WTC11 (cell line): ENCODE data around the gene ADRA1B. TPM values are rescaled to one million over a fixed set of nuclear protein-coding genes. Genes with fewer than 3 reads are reported as not detected.
A peak's percentile ranks its signal among the peaks of the same experiment; 100 is the strongest.

Experiments
- ATAC-seq: fragments of 200-7000 bp; cut with Tn5 transposase; 2 replicates; pipeline ENCODE4 v1.10.0; 2021; ENCODE audit warnings: mild to moderate bottlenecking, moderate library complexity
- CTCF ChIA-PET: fragments of 300-600 bp; sonication (Branson Sonifier 250); formaldehyde crosslinking; loops from one replicate; lab custom pipeline; 2021; ENCODE audit warnings: antibody characterized with exemption; lab: Charles Lee
- POLR2A ChIA-PET: fragments of 350-600 bp; sonication (Branson Sonifier 250); formaldehyde crosslinking; loops from one replicate; lab custom pipeline; 2021; ENCODE audit warnings: antibody characterized with exemption; lab: Charles Lee
- DNase-seq: peaks from one replicate; pipeline ENCODE4 v3.0.0; 2021; ENCODE audit warnings: low spot score
- H3K27ac Mint-ChIP-seq: 2 replicates; pipeline ENCODE4 v1.8.0; 2021; ENCODE audit warnings: mixed read lengths
- H3K27me3 Mint-ChIP-seq: 2 replicates; pipeline ENCODE4 v1.8.0; 2021; ENCODE audit warnings: low read depth, mild to moderate bottlenecking, moderate library complexity, mixed read lengths
- H3K36me3 Mint-ChIP-seq: 2 replicates; pipeline ENCODE4 v1.8.0; 2021; ENCODE audit warnings: mixed read lengths
- H3K4me1 Mint-ChIP-seq: 2 replicates; pipeline ENCODE4 v1.8.0; 2022; ENCODE audit warnings: mixed read lengths
- H3K4me3 Mint-ChIP-seq: 2 replicates; pipeline ENCODE4 v1.8.0; 2021; ENCODE audit warnings: mild to moderate bottlenecking, moderate library complexity, mixed read lengths
- H3K9me3 Mint-ChIP-seq: 2 replicates; pipeline ENCODE4 v1.8.0; 2021; ENCODE audit warnings: mixed read lengths
- ELF4 ChIP-seq: sonication (generic); formaldehyde crosslinking; IDR thresholded peaks from 2 replicates; pipeline ENCODE4 v1.8.1; 2022; ENCODE audit warnings: low read depth, mild to moderate bottlenecking, moderate library complexity, missing genetic modification reagents
- FOXK1 ChIP-seq: sonication (generic); formaldehyde crosslinking; IDR thresholded peaks from 2 replicates; pipeline ENCODE4 v1.8.0; 2022; ENCODE audit warnings: mild to moderate bottlenecking, moderate library complexity, missing genetic modification reagents
- GTF2I ChIP-seq: fragments of 250-450 bp; sonication (Bioruptor Pico); conservative IDR thresholded peaks from 2 replicates; pipeline ENCODE4 v1.4.0; 2021; ENCODE audit warnings: mild to moderate bottlenecking
- JAZF1 ChIP-seq: fragments of 250-450 bp; sonication (Bioruptor Pico); IDR thresholded peaks from 2 replicates; pipeline ENCODE4 v1.9.0; 2021; ENCODE audit warnings: moderate library complexity, mild to moderate bottlenecking, inconsistent platforms
- JUN ChIP-seq: sonication (generic); formaldehyde crosslinking; IDR thresholded peaks from 2 replicates; pipeline ENCODE4 v1.8.0; 2023; ENCODE audit warnings: mild to moderate bottlenecking, missing genetic modification reagents
- KAT7 ChIP-seq: sonication (generic); formaldehyde crosslinking; IDR thresholded peaks from 2 replicates; pipeline ENCODE4 v1.8.1; 2023; ENCODE audit warnings: missing genetic modification reagents, mild to moderate bottlenecking, borderline replicate concordance
- NFYB ChIP-seq: sonication (generic); formaldehyde crosslinking; conservative IDR thresholded peaks from 2 replicates; pipeline ENCODE4 v1.8.0; 2022; ENCODE audit warnings: low read depth, missing genetic modification reagents
- PRRX2 ChIP-seq: fragments of 250-450 bp; sonication (Bioruptor Pico); IDR thresholded peaks from 2 replicates; pipeline ENCODE4 v1.8.0; 2021; ENCODE audit warnings: mild to moderate bottlenecking
- RELA ChIP-seq: sonication (generic); formaldehyde crosslinking; IDR thresholded peaks from 2 replicates; pipeline ENCODE4 v1.8.1; 2022; ENCODE audit warnings: missing genetic modification reagents, mild to moderate bottlenecking, borderline replicate concordance
- SMAD3 ChIP-seq: sonication (generic); formaldehyde crosslinking; IDR thresholded peaks from 2 replicates; pipeline ENCODE4 v1.8.0; 2022; ENCODE audit warnings: missing genetic modification reagents, mild to moderate bottlenecking, borderline replicate concordance
- SMAD4 ChIP-seq: sonication (generic); formaldehyde crosslinking; IDR thresholded peaks from 2 replicates; pipeline ENCODE4 v1.8.0; 2022; ENCODE audit warnings: mild to moderate bottlenecking, missing genetic modification reagents
- SOX15 ChIP-seq: fragments of 250-450 bp; sonication (Bioruptor Pico); IDR thresholded peaks from 2 replicates; pipeline ENCODE4 v1.9.0; 2021; ENCODE audit warnings: mild to moderate bottlenecking
- TEAD1 ChIP-seq: sonication (generic); formaldehyde crosslinking; IDR thresholded peaks from 2 replicates; pipeline ENCODE4 v1.8.0; 2022; ENCODE audit warnings: mild to moderate bottlenecking, missing genetic modification reagents
- TEAD4 ChIP-seq: sonication (generic); formaldehyde crosslinking; IDR thresholded peaks from 2 replicates; pipeline ENCODE4 v1.8.0; 2022; ENCODE audit warnings: mild to moderate bottlenecking, missing genetic modification reagents
- ZNF263 ChIP-seq: sonication (generic); formaldehyde crosslinking; IDR thresholded peaks from 2 replicates; pipeline ENCODE4 v1.8.1; 2022; ENCODE audit warnings: low read depth, mild to moderate bottlenecking, moderate library complexity, missing genetic modification reagents
- ZNF396 ChIP-seq: fragments of 250-450 bp; sonication (Bioruptor Pico); IDR thresholded peaks from 2 replicates; pipeline ENCODE4 v1.8.0; 2021; ENCODE audit warnings: mild to moderate bottlenecking, moderate library complexity, borderline replicate concordance
- total RNA-seq: library from RNA; stranded (reverse); gene quantifications from 3 replicates; pipeline ENCODE4 v1.2.3, GENCODE V29; 2021
- TF ChIP-seq, protein P1 (sequence below): fragments of 250-450 bp; sonication (Bioruptor Pico); IDR thresholded peaks from 2 replicates; pipeline ENCODE4 v1.8.0; 2021; ENCODE audit warnings: mild to moderate bottlenecking
- TF ChIP-seq, protein P2 (sequence below): sonication (generic); formaldehyde crosslinking; IDR thresholded peaks from 2 replicates; pipeline ENCODE4 v1.8.1; 2023; ENCODE audit warnings: mild to moderate bottlenecking, missing genetic modification reagents, moderate library complexity
- TF ChIP-seq, protein P3 (sequence below): sonication (generic); formaldehyde crosslinking; IDR thresholded peaks from 2 replicates; pipeline ENCODE4 v1.8.1; 2023; ENCODE audit warnings: mild to moderate bottlenecking, missing genetic modification reagents, borderline replicate concordance
- TF ChIP-seq, protein P4 (sequence below): sonication (generic); formaldehyde crosslinking; conservative IDR thresholded peaks from 2 replicates; pipeline ENCODE4 v1.8.1; 2023; ENCODE audit warnings: mild to moderate bottlenecking, low read depth, missing genetic modification reagents, moderate library complexity
- TF ChIP-seq, protein P5 (sequence below): sonication (generic); formaldehyde crosslinking; conservative IDR thresholded peaks from 2 replicates; pipeline ENCODE4 v1.8.1; 2022; ENCODE audit warnings: mild to moderate bottlenecking, missing genetic modification reagents
- TF ChIP-seq, protein P6 (sequence below): fragments of 250-450 bp; sonication (Bioruptor Pico); IDR thresholded peaks from 2 replicates; pipeline ENCODE4 v2.1.2; 2022; ENCODE audit warnings: mild to moderate bottlenecking, moderate library complexity

Gene ADRA1B
- total RNA-seq, 1 experiment from 2014 or later: 0.11 TPM

DNA sequence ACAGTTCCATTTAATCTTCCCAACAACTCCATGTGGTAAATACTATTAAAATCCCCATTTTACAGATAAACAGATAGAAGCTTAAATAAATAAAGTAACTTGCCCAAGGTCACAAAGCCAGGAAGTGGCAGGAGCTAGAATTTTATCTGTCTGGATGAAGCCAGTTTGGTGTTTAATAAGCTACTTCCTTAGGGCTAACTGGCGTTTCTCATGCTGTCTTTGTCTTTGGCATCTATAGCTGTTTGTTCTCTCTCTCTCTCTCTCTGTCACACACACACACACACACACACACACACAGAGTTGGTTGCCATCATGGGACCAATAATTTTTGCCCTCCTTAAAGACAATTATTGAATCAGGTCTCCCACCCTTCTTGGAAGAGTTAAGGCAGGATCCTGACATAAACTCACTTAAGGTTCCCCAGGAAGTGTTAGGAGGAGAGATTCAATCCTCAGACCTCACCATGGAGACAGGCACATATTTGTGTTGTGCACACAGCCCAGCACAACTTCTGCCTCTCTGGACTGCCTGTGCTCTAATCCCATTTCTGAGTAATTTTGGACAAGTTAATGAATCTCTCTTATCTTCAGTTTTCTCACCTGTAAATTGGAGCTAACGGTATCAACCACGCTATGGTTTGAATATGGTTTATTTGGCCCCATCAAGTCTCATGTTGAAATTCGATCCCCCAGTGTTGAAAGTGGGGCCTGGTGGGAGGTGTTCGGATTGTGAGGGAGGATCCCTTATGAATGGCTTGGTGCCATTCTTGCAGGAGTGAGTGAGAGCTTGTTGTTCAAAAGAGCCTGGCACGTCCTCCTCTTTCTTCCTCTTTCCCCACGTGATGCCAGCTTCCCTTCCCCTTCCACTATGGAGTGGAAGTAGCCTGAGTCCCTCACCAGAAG is 8.3 kb upstream of the ADRA1B start:
- POLR2A ChIA-PET: no interaction called here
- ATAC-seq (peak; percentile 61), DNase-seq (no peak)
- Mint-ChIP-seq H3K4me3 (no peak overlapping the region), H3K36me3 (no peaks in the 10 kb centered on the region), H3K27me3 (no peaks in the 10 kb centered on the region), H3K27ac (no peak overlapping the region), H3K4me1 (peaks cover 18% of the 10 kb centered on the region), H3K9me3 (no peaks in the 10 kb centered on the region)
- CTCF ChIA-PET: interaction anchor here (0.9 to 1.4 kb wide), 3 partner anchors 9 to 392 kb away, joined by 3 to 7 read pairs (median 7); partner anchors contain the start of gene ADRA1B
- no peak for TF ChIP-seq NFYB (CRISPR knock-in tag)
- no peak for TF ChIP-seq RELA (CRISPR knock-in tag)
- TF ChIP-seq, protein P1, sequence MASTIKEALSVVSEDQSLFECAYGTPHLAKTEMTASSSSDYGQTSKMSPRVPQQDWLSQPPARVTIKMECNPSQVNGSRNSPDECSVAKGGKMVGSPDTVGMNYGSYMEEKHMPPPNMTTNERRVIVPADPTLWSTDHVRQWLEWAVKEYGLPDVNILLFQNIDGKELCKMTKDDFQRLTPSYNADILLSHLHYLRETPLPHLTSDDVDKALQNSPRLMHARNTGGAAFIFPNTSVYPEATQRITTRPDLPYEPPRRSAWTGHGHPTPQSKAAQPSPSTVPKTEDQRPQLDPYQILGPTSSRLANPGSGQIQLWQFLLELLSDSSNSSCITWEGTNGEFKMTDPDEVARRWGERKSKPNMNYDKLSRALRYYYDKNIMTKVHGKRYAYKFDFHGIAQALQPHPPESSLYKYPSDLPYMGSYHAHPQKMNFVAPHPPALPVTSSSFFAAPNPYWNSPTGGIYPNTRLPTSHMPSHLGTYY (CRISPR knock-in tag): no peak
- TF ChIP-seq, protein P2, sequence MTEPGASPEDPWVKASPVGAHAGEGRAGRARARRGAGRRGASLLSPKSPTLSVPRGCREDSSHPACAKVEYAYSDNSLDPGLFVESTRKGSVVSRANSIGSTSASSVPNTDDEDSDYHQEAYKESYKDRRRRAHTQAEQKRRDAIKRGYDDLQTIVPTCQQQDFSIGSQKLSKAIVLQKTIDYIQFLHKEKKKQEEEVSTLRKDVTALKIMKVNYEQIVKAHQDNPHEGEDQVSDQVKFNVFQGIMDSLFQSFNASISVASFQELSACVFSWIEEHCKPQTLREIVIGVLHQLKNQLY (CRISPR knock-in tag): no peak
- TF ChIP-seq ELF4 (CRISPR knock-in tag): no peak
- TF ChIP-seq GTF2I (CRISPR knock-in tag): no peak
- TF ChIP-seq, protein P3, sequence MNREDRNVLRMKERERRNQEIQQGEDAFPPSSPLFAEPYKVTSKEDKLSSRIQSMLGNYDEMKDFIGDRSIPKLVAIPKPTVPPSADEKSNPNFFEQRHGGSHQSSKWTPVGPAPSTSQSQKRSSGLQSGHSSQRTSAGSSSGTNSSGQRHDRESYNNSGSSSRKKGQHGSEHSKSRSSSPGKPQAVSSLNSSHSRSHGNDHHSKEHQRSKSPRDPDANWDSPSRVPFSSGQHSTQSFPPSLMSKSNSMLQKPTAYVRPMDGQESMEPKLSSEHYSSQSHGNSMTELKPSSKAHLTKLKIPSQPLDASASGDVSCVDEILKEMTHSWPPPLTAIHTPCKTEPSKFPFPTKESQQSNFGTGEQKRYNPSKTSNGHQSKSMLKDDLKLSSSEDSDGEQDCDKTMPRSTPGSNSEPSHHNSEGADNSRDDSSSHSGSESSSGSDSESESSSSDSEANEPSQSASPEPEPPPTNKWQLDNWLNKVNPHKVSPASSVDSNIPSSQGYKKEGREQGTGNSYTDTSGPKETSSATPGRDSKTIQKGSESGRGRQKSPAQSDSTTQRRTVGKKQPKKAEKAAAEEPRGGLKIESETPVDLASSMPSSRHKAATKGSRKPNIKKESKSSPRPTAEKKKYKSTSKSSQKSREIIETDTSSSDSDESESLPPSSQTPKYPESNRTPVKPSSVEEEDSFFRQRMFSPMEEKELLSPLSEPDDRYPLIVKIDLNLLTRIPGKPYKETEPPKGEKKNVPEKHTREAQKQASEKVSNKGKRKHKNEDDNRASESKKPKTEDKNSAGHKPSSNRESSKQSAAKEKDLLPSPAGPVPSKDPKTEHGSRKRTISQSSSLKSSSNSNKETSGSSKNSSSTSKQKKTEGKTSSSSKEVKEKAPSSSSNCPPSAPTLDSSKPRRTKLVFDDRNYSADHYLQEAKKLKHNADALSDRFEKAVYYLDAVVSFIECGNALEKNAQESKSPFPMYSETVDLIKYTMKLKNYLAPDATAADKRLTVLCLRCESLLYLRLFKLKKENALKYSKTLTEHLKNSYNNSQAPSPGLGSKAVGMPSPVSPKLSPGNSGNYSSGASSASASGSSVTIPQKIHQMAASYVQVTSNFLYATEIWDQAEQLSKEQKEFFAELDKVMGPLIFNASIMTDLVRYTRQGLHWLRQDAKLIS (CRISPR knock-in tag): no peak
- TF ChIP-seq SMAD4 (CRISPR knock-in tag): no peak
- no peak for TF ChIP-seq ZNF396 (CRISPR knock-in tag)

DNA sequence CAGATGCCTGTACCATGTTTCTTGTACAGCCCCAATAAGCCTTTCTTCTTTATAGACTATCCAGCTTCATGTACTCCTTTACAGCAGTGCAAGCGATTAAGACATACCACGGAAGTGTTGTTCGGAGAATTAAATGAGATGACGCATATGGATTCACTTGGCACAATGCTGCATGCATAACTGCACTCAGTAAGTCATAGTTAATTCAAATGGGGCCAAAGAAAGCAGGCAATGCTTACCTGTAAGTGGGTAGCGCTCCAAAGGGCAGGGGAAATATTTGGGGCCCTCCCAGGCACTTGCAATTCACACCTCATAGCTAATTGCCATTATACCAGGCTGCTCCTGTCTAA is 7.7 kb upstream of the ADRA1B start:
- ATAC-seq (no peak), DNase-seq (no peak)
- no peak overlapping the region for H3K4me3 Mint-ChIP-seq
- ChIA-PET POLR2A (no interaction called here), CTCF (interaction anchor here (0.9 to 1.4 kb wide), 2 partner anchors 8 to 57 kb away, joined by 3 to 7 read pairs; partner anchors contain the start of gene ADRA1B)
- H3K9me3 Mint-ChIP-seq: no peaks in the 10 kb centered on the region
- H3K36me3 Mint-ChIP-seq: no peaks in the 10 kb centered on the region
- peaks cover 18% of the 10 kb centered on the region for H3K4me1 Mint-ChIP-seq
- H3K27ac Mint-ChIP-seq: no peak overlapping the region
- no peaks in the 10 kb centered on the region; the same call in 1 of the 2 replicates for H3K27me3 Mint-ChIP-seq
- TF ChIP-seq, protein P4, sequence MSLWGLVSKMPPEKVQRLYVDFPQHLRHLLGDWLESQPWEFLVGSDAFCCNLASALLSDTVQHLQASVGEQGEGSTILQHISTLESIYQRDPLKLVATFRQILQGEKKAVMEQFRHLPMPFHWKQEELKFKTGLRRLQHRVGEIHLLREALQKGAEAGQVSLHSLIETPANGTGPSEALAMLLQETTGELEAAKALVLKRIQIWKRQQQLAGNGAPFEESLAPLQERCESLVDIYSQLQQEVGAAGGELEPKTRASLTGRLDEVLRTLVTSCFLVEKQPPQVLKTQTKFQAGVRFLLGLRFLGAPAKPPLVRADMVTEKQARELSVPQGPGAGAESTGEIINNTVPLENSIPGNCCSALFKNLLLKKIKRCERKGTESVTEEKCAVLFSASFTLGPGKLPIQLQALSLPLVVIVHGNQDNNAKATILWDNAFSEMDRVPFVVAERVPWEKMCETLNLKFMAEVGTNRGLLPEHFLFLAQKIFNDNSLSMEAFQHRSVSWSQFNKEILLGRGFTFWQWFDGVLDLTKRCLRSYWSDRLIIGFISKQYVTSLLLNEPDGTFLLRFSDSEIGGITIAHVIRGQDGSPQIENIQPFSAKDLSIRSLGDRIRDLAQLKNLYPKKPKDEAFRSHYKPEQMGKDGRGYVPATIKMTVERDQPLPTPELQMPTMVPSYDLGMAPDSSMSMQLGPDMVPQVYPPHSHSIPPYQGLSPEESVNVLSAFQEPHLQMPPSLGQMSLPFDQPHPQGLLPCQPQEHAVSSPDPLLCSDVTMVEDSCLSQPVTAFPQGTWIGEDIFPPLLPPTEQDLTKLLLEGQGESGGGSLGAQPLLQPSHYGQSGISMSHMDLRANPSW (CRISPR knock-in tag): no peak
- TF ChIP-seq SOX15 (CRISPR knock-in tag) (no peak), TEAD1 (no peak), RELA (CRISPR knock-in tag) (no peak), FOXK1 (CRISPR knock-in tag) (no peak), JAZF1 (CRISPR knock-in tag) (no peak), SMAD3 (no peak), TEAD4 (no peak), PRRX2 (no peak), KAT7 (no peak), JUN (no peak), ZNF263 (CRISPR knock-in tag) (no peak)
- TF ChIP-seq, protein P5, sequence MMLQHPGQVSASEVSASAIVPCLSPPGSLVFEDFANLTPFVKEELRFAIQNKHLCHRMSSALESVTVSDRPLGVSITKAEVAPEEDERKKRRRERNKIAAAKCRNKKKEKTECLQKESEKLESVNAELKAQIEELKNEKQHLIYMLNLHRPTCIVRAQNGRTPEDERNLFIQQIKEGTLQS (CRISPR knock-in tag): no peak
- TF ChIP-seq, protein P6, sequence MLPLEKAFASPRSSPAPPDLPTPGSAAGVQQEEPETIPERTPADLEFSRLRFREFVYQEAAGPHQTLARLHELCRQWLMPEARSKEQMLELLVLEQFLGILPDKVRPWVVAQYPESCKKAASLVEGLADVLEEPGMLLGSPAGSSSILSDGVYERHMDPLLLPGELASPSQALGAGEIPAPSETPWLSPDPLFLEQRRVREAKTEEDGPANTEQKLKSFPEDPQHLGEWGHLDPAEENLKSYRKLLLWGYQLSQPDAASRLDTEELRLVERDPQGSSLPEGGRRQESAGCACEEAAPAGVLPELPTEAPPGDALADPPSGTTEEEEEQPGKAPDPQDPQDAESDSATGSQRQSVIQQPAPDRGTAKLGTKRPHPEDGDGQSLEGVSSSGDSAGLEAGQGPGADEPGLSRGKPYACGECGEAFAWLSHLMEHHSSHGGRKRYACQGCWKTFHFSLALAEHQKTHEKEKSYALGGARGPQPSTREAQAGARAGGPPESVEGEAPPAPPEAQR (CRISPR knock-in tag): no peak
